ENCODE results near the gene SDE2.

GRCh38 chr1:226003502-226004170 is 4.5 kb upstream of the SDE2 start:
- TF ChIP-seq POLR2A (IDR thresholded peaks at IDR 0.05) = no peak
- no peak for TF ChIP-seq CTCF (IDR thresholded peaks at IDR 0.05)

Measured in thyroid gland (tissue), 4 donors.